Measurements from ENCODE around the gene RHNO1.

Gene RHNO1

DNA sequence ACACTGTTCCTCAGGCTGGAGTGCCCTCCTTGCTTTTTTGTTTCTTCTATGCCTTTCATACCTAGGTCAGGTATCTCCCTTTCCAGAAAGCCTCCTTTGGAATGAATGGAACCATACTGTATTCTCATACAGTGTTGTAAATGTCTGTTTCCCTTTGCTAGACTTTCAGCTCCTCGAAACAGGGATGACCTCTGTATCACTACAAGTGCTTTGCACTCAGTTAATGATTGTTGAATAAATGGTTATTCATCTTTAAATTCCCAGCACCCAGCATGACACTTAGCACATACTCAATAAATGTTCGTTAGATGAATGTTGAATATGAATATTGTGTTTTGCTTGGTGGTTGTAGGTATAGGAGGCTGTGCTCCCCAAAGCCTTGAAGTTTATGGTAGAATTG is 7.8 kb downstream of the RHNO1 start:
- peaks cover 62% of the 10 kb centered on the region for H3K36me3 ChIP-seq (ENCODE audit: low read depth)
- no peaks in the 10 kb centered on the region for H3K4me1 ChIP-seq (ENCODE audit: insufficient read depth, poor library complexity, severe bottlenecking)
- DNase-seq (ENCODE audit: low spot score) = no peak

DNA sequence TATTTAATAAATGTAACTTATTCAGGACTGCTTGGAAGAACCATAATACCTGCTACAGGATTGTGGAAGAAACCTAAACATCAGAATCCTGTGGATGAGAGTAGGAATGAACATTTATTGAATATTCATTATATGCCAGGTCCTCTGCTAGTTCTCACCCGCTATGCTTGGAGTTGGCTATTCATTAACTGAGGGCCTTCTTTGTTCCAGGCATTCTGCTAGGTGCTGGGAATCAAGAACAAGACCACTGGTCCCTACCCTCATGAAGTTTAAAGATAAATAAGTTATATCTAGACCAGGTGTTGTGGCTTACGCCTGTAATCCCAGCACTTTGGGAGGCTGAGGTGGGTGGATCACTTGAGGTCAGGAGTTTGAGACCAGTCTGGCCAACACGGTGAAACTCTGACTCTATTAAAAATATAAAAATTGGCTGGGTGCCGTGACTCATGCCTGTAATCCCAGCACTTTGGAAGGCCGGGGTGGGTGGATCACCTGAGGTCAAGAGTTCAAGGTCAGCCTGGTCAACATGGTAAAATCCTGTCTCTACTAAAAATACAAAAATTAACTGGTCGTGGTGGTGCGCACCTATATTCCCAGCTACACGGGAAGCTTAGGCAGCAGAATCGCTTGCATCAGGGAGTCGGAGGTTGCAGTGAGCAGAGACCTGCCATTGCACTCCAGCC is 9.9 kb downstream of the RHNO1 start:
- no peaks in the 10 kb centered on the region for H3K4me1 ChIP-seq (ENCODE audit: insufficient read depth, poor library complexity, severe bottlenecking)
- ATAC-seq (ENCODE audit: low read depth) = no peak
- no peaks in the 10 kb centered on the region for H3K9me3 ChIP-seq (ENCODE audit: severe bottlenecking)
- no peak overlapping the region for H3K4me3 ChIP-seq (ENCODE audit: severe bottlenecking)
- peak; percentile 0 for DNase-seq (ENCODE audit: low spot score)
- H3K27me3 ChIP-seq (ENCODE audit: insufficient read depth, poor library complexity, severe bottlenecking) = no peaks in the 10 kb centered on the region
- peaks cover 48% of the 10 kb centered on the region for H3K36me3 ChIP-seq (ENCODE audit: low read depth)
- TF ChIP-seq, protein P1, sequence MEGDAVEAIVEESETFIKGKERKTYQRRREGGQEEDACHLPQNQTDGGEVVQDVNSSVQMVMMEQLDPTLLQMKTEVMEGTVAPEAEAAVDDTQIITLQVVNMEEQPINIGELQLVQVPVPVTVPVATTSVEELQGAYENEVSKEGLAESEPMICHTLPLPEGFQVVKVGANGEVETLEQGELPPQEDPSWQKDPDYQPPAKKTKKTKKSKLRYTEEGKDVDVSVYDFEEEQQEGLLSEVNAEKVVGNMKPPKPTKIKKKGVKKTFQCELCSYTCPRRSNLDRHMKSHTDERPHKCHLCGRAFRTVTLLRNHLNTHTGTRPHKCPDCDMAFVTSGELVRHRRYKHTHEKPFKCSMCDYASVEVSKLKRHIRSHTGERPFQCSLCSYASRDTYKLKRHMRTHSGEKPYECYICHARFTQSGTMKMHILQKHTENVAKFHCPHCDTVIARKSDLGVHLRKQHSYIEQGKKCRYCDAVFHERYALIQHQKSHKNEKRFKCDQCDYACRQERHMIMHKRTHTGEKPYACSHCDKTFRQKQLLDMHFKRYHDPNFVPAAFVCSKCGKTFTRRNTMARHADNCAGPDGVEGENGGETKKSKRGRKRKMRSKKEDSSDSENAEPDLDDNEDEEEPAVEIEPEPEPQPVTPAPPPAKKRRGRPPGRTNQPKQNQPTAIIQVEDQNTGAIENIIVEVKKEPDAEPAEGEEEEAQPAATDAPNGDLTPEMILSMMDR (IDR thresholded peaks at IDR 0.05; ENCODE audit: poor library complexity, severe bottlenecking) = no peak
- H3K27ac ChIP-seq (ENCODE audit: poor library complexity, severe bottlenecking) = no peak overlapping the region

More for the DNA sequence above, 7.8 kb downstream of the RHNO1 start:
- H3K27ac ChIP-seq (ENCODE audit: poor library complexity, severe bottlenecking) = no peak overlapping the region
- no peaks in the 10 kb centered on the region for H3K9me3 ChIP-seq (ENCODE audit: severe bottlenecking)
- H3K4me3 ChIP-seq (ENCODE audit: severe bottlenecking) = no peak overlapping the region
- no peak for ATAC-seq (ENCODE audit: low read depth)
- no peaks in the 10 kb centered on the region for H3K27me3 ChIP-seq (ENCODE audit: insufficient read depth, poor library complexity, severe bottlenecking)
- TF ChIP-seq, protein P1 (IDR thresholded peaks at IDR 0.05; ENCODE audit: poor library complexity, severe bottlenecking) = no peak

DNA sequence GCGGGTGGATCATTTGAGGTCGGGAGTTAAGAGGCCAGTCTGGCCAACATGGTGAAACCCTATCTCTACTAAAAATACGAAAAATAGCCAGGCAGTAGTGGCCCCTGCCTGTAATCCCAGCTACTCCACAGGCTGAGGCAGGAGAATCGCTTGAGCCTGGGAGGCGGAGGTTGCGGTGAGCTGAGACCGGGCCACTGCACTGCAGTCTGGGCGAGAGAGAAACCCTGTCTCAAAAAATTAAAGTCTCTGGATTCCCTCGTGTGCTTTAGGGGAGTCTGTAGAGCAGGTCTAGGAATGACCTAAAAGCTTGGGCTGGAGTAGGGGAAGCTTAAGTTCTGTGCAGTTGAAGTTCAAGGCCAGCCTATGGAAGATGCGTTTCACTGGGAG is 13.0 kb downstream of the RHNO1 start:
- Histone ChIP-seq H3K27ac (ENCODE audit: poor library complexity, severe bottlenecking) (peak overlapping the region; percentile 60), H3K36me3 (ENCODE audit: low read depth) (peaks cover 36% of the 10 kb centered on the region), H3K9me3 (ENCODE audit: severe bottlenecking) (no peaks in the 10 kb centered on the region), H3K27me3 (ENCODE audit: insufficient read depth, poor library complexity, severe bottlenecking) (no peaks in the 10 kb centered on the region), H3K4me1 (ENCODE audit: insufficient read depth, poor library complexity, severe bottlenecking) (peaks cover 7% of the 10 kb centered on the region), H3K4me3 (ENCODE audit: severe bottlenecking) (peak overlapping the region; percentile 64)
- TF ChIP-seq, protein P1 (IDR thresholded peaks at IDR 0.05; ENCODE audit: poor library complexity, severe bottlenecking) = no peak
- ATAC-seq (ENCODE audit: low read depth) (no peak), DNase-seq (ENCODE audit: low spot score) (no peak)

- ATAC-seq (ENCODE audit: low read depth) = peak; percentile 94
- peak within 1 kb of the TSS; percentile 60 for H3K27ac ChIP-seq (ENCODE audit: poor library complexity, severe bottlenecking)
- no peaks in the 10 kb centered on the region for H3K9me3 ChIP-seq (ENCODE audit: severe bottlenecking)
- peaks cover 33% of the 10 kb centered on the region for H3K36me3 ChIP-seq (ENCODE audit: low read depth)
- peak within 1 kb of the TSS; percentile 64 for H3K4me3 ChIP-seq (ENCODE audit: severe bottlenecking)
- DNase-seq (ENCODE audit: low spot score) = peak; percentile 100
- TF ChIP-seq, protein P1 (IDR thresholded peaks at IDR 0.05; ENCODE audit: poor library complexity, severe bottlenecking) = no peak
- peaks cover 7% of the 10 kb centered on the region for H3K4me1 ChIP-seq (ENCODE audit: insufficient read depth, poor library complexity, severe bottlenecking)
- no peaks in the 10 kb centered on the region for H3K27me3 ChIP-seq (ENCODE audit: insufficient read depth, poor library complexity, severe bottlenecking)
Measured at GRCh38 chr12:2890388-2891239, 13.6 kb downstream of the RHNO1 start, which contains the start of gene TULP3. TULP3 (plus strand) TSS chr12:2890891; CDS start chr12:2890948, 57 bp downstream.
